HEK293 (cell line): ENCODE results near the gene CAMKMT.

ENCODE experiments used
- CTCF ChIA-PET: fragments of 350-600 bp; formaldehyde crosslinking; extraction: SDS; loops from one replicate; lab custom pipeline; 2021; ENCODE audit warnings: antibody characterized with exemption; lab: Yijun Ruan, JAX
- POLR2A ChIA-PET: fragments of 300-600 bp; formaldehyde crosslinking; extraction: SDS; loops from one replicate; lab custom pipeline; 2020; ENCODE audit warnings: antibody characterized with exemption, inconsistent platforms; lab: Yijun Ruan, JAX
- H3K27ac ChIP-seq: fragments of 200-500 bp; sonication (Bioruptor generic); 2 replicates; pipeline ENCODE4 v1.5.1; 2014; ENCODE audit warnings: low read depth, low read length, control low read depth, inconsistent platforms; ENCODE audit errors: extremely low read depth
- H3K36me3 ChIP-seq, 2 experiments: fragments of 200-500 bp in 1 of 2; sonication (Bioruptor generic) in 1 of 2; 1 replicate in 1 of 2; 2 replicates in 1 of 2; pipeline ENCODE4 v1.5.1; 2014 to 2017; ENCODE audit warnings: inconsistent platforms in 2 of 2, low read length in 2 of 2; ENCODE audit not compliant: control insufficient read depth in 2 of 2, insufficient read depth in 1 of 2
- H3K4me1 ChIP-seq: fragments of 200-500 bp; sonication (Bioruptor generic); 2 replicates; pipeline ENCODE4 v1.5.1; 2014; ENCODE audit warnings: mild to moderate bottlenecking, low read length, inconsistent platforms; ENCODE audit not compliant: control insufficient read depth, insufficient read depth
- H3K4me3 ChIP-seq: 2 replicates; pipeline ENCODE4 v1.5.1; 2011; ENCODE audit warnings: low read depth, mild to moderate bottlenecking, control low read depth, low read length, moderate library complexity
- H3K9me3 ChIP-seq: fragments of 200-500 bp; sonication (Bioruptor generic); 2 replicates; pipeline ENCODE4 v1.5.1; 2014; ENCODE audit warnings: low read depth, low read length, inconsistent platforms; ENCODE audit not compliant: control insufficient read depth, insufficient read depth
- GLI2 ChIP-seq: fragments of 450-650 bp; formaldehyde crosslinking; IDR thresholded peaks from 2 replicates; pipeline ENCODE4; 2017; ENCODE audit warnings: missing biosample characterization, missing genetic modification characterization, low read depth, borderline replicate concordance
- GLI4 ChIP-seq: fragments of 450-650 bp; formaldehyde crosslinking; IDR thresholded peaks from 2 replicates; pipeline ENCODE4 v1.5.1; 2016; ENCODE audit warnings: missing biosample characterization, missing genetic modification characterization
- MZF1 ChIP-seq: fragments of 450-650 bp; formaldehyde crosslinking; IDR thresholded peaks from 2 replicates; pipeline ENCODE4 v1.5.1; 2017; ENCODE audit warnings: missing biosample characterization, missing genetic modification characterization, borderline replicate concordance
- OSR2 ChIP-seq: fragments of 450-650 bp; formaldehyde crosslinking; IDR thresholded peaks from 2 replicates; pipeline ENCODE4 v1.5.1; 2016; ENCODE audit warnings: missing biosample characterization, missing genetic modification characterization
- PRDM1 ChIP-seq: fragments of 450-650 bp; formaldehyde crosslinking; IDR thresholded peaks from 2 replicates; pipeline ENCODE4; 2016; ENCODE audit warnings: missing biosample characterization, missing genetic modification characterization
- YY2 ChIP-seq: fragments of 450-650 bp; formaldehyde crosslinking; IDR thresholded peaks from 2 replicates; pipeline ENCODE4 v1.5.1; 2016; ENCODE audit warnings: missing biosample characterization, missing genetic modification characterization
- ZNF146 ChIP-seq: fragments of 450-650 bp; formaldehyde crosslinking; IDR thresholded peaks from 2 replicates; pipeline ENCODE4 v1.5.1; 2016; ENCODE audit warnings: missing biosample characterization, missing genetic modification characterization
- ZNF174 ChIP-seq: fragments of 450-650 bp; formaldehyde crosslinking; IDR thresholded peaks from 2 replicates; pipeline ENCODE4 v1.5.0; 2017; ENCODE audit warnings: missing biosample characterization, mild to moderate bottlenecking, missing genetic modification characterization
- ZNF239 ChIP-seq: fragments of 450-650 bp; formaldehyde crosslinking; IDR thresholded peaks from 2 replicates; pipeline ENCODE4 v1.5.1; 2016; ENCODE audit warnings: missing biosample characterization, missing genetic modification characterization
- ZNF248 ChIP-seq: fragments of 450-650 bp; formaldehyde crosslinking; IDR thresholded peaks from 2 replicates; pipeline ENCODE4 v1.5.1; 2017; ENCODE audit warnings: missing biosample characterization, missing genetic modification characterization
- ZNF394 ChIP-seq: fragments of 450-650 bp; formaldehyde crosslinking; IDR thresholded peaks from 2 replicates; pipeline ENCODE4 v1.5.1; 2016; ENCODE audit warnings: missing biosample characterization, missing genetic modification characterization, mild to moderate bottlenecking, moderate library complexity, borderline replicate concordance
- ZNF549 ChIP-seq: fragments of 450-650 bp; IDR thresholded peaks from 2 replicates; pipeline ENCODE4 v1.5.1; 2018; ENCODE audit warnings: missing biosample characterization, missing genetic modification characterization, mild to moderate bottlenecking, inconsistent platforms, moderate library complexity
- ZNF660 ChIP-seq: fragments of 450-650 bp; IDR thresholded peaks from 2 replicates; pipeline ENCODE4 v1.5.1; 2018; ENCODE audit warnings: missing biosample characterization, mild to moderate bottlenecking, missing genetic modification characterization
- ZNF692 ChIP-seq: fragments of 450-650 bp; formaldehyde crosslinking; IDR thresholded peaks from 2 replicates; pipeline ENCODE4 v1.5.1; 2016; ENCODE audit warnings: missing biosample characterization, missing genetic modification characterization
- ZNF701 ChIP-seq: fragments of 450-650 bp; formaldehyde crosslinking; IDR thresholded peaks from 2 replicates; pipeline ENCODE4 v1.5.1; 2016; ENCODE audit warnings: missing biosample characterization, missing genetic modification characterization
- ZNF785 ChIP-seq: fragments of 450-650 bp; formaldehyde crosslinking; IDR thresholded peaks from 2 replicates; pipeline ENCODE4 v1.5.1; 2016; ENCODE audit warnings: missing biosample characterization, missing genetic modification characterization
- ZSCAN16 ChIP-seq: fragments of 450-650 bp; formaldehyde crosslinking; IDR thresholded peaks from 2 replicates; pipeline ENCODE4 v1.5.1; 2016; ENCODE audit warnings: missing biosample characterization, missing genetic modification characterization
- ZSCAN23 ChIP-seq: fragments of 450-650 bp; formaldehyde crosslinking; IDR thresholded peaks from 2 replicates; pipeline ENCODE4 v1.5.1; 2016; ENCODE audit warnings: missing biosample characterization, missing genetic modification characterization
- TF ChIP-seq, protein P1 (sequence below): fragments of 450-650 bp; formaldehyde crosslinking; IDR thresholded peaks from 2 replicates; pipeline ENCODE4 v1.5.1; 2016; ENCODE audit warnings: missing biosample characterization, missing genetic modification characterization
- TF ChIP-seq, protein P2 (sequence below): fragments of 450-650 bp; formaldehyde crosslinking; IDR thresholded peaks from 2 replicates; pipeline ENCODE4 v1.5.1; 2016; ENCODE audit warnings: missing biosample characterization, missing genetic modification characterization, low read depth
- TF ChIP-seq, protein P3 (sequence below): fragments of 450-650 bp; formaldehyde crosslinking; IDR thresholded peaks from 2 replicates; pipeline ENCODE4 v1.5.1; 2017; ENCODE audit warnings: missing biosample characterization, missing genetic modification characterization

Gene CAMKMT

DNA sequence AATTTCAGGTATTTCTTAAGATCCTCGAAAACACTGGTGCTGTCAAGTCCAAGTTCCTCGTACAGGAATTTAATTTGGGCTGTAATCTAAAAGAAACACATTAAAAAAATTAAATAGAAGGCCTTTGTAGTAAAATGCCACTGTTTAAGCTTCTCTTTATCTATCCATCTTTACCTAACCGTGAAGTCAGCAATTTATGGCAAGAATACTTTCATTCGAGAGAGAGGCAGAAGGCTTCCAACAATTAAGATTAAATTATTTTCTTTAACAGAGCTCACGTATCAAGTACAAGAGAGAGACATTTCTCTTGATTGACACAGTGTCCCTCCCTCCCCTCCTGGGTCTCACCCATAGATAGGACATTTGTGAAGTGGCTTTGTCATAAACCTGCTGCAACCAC is 40.4 kb upstream of the CAMKMT start:
- CTCF ChIA-PET = interaction anchor here (1.1 kb wide), 1 partner anchor 158 kb away, joined by 3 read pairs; no protein-coding TSS in a partner anchor
- no peak overlapping the region for H3K4me3 ChIP-seq
- H3K9me3 ChIP-seq = no peaks in the 10 kb centered on the region
- H3K36me3 ChIP-seq = peaks cover 46 to 65% of the 10 kb centered on the region in 2 experiments
- H3K27ac ChIP-seq = no peak overlapping the region
- TF ChIP-seq ZNF549 (tag by site-specific recombination) = no peak
- TF ChIP-seq OSR2 (tag by site-specific recombination) = no peak
- no peak for TF ChIP-seq GLI2 (tag by site-specific recombination)
- no peak for TF ChIP-seq ZNF660 (tag by site-specific recombination)
- no peak for TF ChIP-seq ZNF239 (tag by site-specific recombination)
- POLR2A ChIA-PET = no interaction called here
- no peaks in the 10 kb centered on the region for H3K4me1 ChIP-seq

DNA sequence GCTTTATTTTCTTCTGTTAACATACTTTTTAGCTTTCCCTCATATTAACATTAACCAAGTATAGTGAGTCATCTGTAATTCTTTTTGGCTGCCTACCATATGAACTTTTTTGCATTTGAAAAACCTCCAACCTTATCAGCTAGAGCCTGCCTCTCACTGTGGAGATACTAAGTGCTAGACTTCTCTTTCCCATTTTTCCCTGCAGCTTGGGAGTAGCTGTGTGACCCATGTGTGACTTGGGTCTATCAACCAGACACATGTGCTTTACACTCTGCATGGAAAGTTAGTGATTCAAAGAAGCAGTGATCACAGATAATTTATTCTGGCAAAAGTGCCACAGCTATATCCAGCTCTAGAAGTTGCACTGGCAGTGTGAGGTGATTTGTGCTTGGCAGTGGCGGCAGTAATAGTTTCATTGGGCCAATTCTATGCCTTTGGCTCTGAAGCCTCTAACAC is 36.7 kb upstream of the CAMKMT start:
- no peak overlapping the region for H3K27ac ChIP-seq
- POLR2A ChIA-PET = no interaction called here
- no peaks in the 10 kb centered on the region for H3K4me1 ChIP-seq
- no peaks in the 10 kb centered on the region for H3K9me3 ChIP-seq
- CTCF ChIA-PET = no interaction called here
- peaks cover 42 to 73% of the 10 kb centered on the region in 2 experiments for H3K36me3 ChIP-seq
- no peak overlapping the region for H3K4me3 ChIP-seq
- TF ChIP-seq ZSCAN23 (tag by site-specific recombination) (no peak), ZNF174 (tag by site-specific recombination) (no peak)

DNA sequence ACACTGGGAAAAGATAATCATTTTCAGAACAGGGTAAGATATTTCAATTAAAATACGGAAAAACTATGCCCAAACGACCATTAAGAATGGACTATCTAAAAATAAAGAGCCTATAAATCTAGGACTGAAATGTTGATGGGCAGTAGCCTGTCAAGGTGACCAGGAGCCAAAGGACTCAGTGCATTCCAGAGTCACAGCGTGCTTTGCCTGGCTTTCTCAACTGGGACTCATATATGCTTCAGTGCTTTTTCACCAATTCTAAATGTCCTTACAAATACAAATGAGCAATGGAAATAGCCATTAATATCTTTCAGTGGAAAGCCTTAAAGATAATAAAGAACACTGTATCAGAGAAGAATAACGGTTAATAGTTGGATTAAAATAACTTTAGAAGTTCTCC is 35.9 kb upstream of the CAMKMT start:
- CTCF ChIA-PET = interaction anchor here (0.6 kb wide), 1 partner anchor 142 kb away, joined by 3 read pairs; no protein-coding TSS in a partner anchor
- TF ChIP-seq ZSCAN23 (tag by site-specific recombination) = no peak
- no peak for TF ChIP-seq ZNF394
- no peak for TF ChIP-seq ZNF146 (tag by site-specific recombination)
- no peak for TF ChIP-seq ZSCAN16 (tag by site-specific recombination)
- no peak for TF ChIP-seq ZNF701
- TF ChIP-seq ZNF692 (tag by site-specific recombination) = no peak
- no peak for TF ChIP-seq PRDM1 (tag by site-specific recombination)
- TF ChIP-seq, protein P1, sequence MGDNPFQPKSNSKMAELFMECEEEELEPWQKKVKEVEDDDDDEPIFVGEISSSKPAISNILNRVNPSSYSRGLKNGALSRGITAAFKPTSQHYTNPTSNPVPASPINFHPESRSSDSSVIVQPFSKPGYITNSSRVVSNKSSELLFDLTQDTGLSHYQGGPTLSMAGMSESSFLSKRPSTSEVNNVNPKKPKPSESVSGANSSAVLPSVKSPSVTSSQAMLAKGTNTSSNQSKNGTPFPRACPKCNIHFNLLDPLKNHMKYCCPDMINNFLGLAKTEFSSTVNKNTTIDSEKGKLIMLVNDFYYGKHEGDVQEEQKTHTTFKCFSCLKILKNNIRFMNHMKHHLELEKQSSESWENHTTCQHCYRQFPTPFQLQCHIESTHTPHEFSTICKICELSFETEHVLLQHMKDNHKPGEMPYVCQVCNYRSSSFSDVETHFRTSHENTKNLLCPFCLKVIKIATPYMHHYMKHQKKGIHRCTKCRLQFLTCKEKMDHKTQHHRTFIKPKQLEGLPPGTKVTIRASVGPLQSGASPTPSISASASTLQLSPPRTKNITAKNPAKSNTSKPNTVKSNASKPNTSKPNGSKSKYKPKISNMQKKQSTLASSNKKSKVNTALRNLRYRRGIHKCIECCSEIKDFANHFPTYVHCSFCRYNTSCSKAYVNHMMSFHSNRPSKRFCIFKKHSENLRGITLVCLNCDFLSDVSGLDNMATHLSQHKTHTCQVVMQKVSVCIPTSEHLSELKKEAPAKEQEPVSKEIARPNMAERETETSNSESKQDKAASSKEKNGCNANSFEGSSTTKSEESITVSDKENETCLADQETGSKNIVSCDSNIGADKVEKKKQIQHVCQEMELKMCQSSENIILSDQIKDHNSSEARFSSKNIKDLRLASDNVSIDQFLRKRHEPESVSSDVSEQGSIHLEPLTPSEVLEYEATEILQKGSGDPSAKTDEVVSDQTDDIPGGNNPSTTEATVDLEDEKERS = no peak
- TF ChIP-seq, protein P2, sequence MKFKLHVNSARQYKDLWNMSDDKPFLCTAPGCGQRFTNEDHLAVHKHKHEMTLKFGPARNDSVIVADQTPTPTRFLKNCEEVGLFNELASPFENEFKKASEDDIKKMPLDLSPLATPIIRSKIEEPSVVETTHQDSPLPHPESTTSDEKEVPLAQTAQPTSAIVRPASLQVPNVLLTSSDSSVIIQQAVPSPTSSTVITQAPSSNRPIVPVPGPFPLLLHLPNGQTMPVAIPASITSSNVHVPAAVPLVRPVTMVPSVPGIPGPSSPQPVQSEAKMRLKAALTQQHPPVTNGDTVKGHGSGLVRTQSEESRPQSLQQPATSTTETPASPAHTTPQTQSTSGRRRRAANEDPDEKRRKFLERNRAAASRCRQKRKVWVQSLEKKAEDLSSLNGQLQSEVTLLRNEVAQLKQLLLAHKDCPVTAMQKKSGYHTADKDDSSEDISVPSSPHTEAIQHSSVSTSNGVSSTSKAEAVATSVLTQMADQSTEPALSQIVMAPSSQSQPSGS (tag by site-specific recombination) = no peak
- no peak for TF ChIP-seq ZNF248 (tag by site-specific recombination)
- no peak for TF ChIP-seq GLI4 (tag by site-specific recombination)
- TF ChIP-seq ZNF785 = no peak
- TF ChIP-seq, protein P3, sequence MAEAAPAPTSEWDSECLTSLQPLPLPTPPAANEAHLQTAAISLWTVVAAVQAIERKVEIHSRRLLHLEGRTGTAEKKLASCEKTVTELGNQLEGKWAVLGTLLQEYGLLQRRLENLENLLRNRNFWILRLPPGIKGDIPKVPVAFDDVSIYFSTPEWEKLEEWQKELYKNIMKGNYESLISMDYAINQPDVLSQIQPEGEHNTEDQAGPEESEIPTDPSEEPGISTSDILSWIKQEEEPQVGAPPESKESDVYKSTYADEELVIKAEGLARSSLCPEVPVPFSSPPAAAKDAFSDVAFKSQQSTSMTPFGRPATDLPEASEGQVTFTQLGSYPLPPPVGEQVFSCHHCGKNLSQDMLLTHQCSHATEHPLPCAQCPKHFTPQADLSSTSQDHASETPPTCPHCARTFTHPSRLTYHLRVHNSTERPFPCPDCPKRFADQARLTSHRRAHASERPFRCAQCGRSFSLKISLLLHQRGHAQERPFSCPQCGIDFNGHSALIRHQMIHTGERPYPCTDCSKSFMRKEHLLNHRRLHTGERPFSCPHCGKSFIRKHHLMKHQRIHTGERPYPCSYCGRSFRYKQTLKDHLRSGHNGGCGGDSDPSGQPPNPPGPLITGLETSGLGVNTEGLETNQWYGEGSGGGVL (tag by site-specific recombination) = no peak
- no peak for TF ChIP-seq MZF1 (tag by site-specific recombination)
- no peak for TF ChIP-seq YY2 (tag by site-specific recombination)
- POLR2A ChIA-PET = no interaction called here
- no peak overlapping the region for H3K27ac ChIP-seq
- no peaks in the 10 kb centered on the region for H3K4me1 ChIP-seq
- peaks cover 42 to 70% of the 10 kb centered on the region in 2 experiments for H3K36me3 ChIP-seq
- H3K4me3 ChIP-seq = no peak overlapping the region
- H3K9me3 ChIP-seq = no peaks in the 10 kb centered on the region
